ACC112 (cell line): ENCODE results near the gene SPINT2.
"Not testable (repeated sequence)": the region's sequence is repeated elsewhere in the genome, so short reads cannot be mapped to it uniquely, and the experiment has no call there.

Experiments used
- H2AFZ ChIP-seq: fragments of 200-600 bp; sonication (generic); one replicate; pipeline ENCODE4 v1.6.0; 2017; ENCODE audit warnings: antibody characterized with exemption, low read length; ENCODE audit not compliant: unreplicated experiment
- H3K27ac ChIP-seq: fragments of 200-600 bp; sonication (generic); 2 replicates; pipeline ENCODE4 v1.5.1; 2014; ENCODE audit warnings: low read depth, mild to moderate bottlenecking, antibody characterized with exemption, low read length, moderate library complexity
- H3K27me3 ChIP-seq: fragments of 200-600 bp; sonication (generic); 2 replicates; pipeline ENCODE4 v1.6.1; 2014; ENCODE audit warnings: mild to moderate bottlenecking, antibody characterized with exemption, low read length, moderate library complexity, mixed read lengths; ENCODE audit not compliant: insufficient read depth
- H3K36me3 ChIP-seq: fragments of 200-600 bp; sonication (generic); 2 replicates; pipeline ENCODE4 v1.6.1; 2016; ENCODE audit warnings: mild to moderate bottlenecking, antibody characterized with exemption, low read length, moderate library complexity, mixed read lengths; ENCODE audit not compliant: insufficient read depth
- H3K4me1 ChIP-seq: fragments of 200-600 bp; sonication (generic); one replicate; pipeline ENCODE4 v1.6.1; 2016; ENCODE audit warnings: low read length, mixed read lengths; ENCODE audit not compliant: insufficient read depth, unreplicated experiment, control insufficient read depth
- H3K4me3 ChIP-seq: fragments of 200-600 bp; sonication (generic); 2 replicates; pipeline ENCODE4 v1.5.1; 2014; ENCODE audit warnings: mild to moderate bottlenecking, low read depth, low read length
- H3K79me2 ChIP-seq: fragments of 200-600 bp; sonication (generic); one replicate; pipeline ENCODE4 v1.6.0; 2016; ENCODE audit warnings: low read length; ENCODE audit not compliant: control insufficient read depth, unreplicated experiment, insufficient read depth

The SPINT2 gene

GRCh38 chr19:38323291-38323690 lies 58.9 kb downstream of the SPINT2 start:
- no peak overlapping the region for H3K27ac ChIP-seq
- H3K4me3 ChIP-seq: no peak overlapping the region
- no peaks in the 10 kb centered on the region for H3K36me3 ChIP-seq
- no peaks in the 10 kb centered on the region for H3K4me1 ChIP-seq
- no peak overlapping the region for H2AFZ ChIP-seq
- H3K27me3 ChIP-seq: no peaks in the 10 kb centered on the region
- no peaks in the 10 kb centered on the region for H3K79me2 ChIP-seq

- no peaks in the 10 kb centered on the region for H3K36me3 ChIP-seq
- H3K4me3 ChIP-seq: no peak overlapping the region
- H2AFZ ChIP-seq: no peak overlapping the region
- H3K79me2 ChIP-seq: no peaks in the 10 kb centered on the region
- H3K4me1 ChIP-seq: no peaks in the 10 kb centered on the region
- H3K27ac ChIP-seq: no peak overlapping the region
- no peaks in the 10 kb centered on the region for H3K27me3 ChIP-seq
Observed at GRCh38 chr19:38324431-38324830, 60.1 kb downstream of the SPINT2 start.

GRCh38 chr19:38326591-38326990 lies 62.2 kb downstream of the SPINT2 start:
- Histone ChIP-seq H3K4me3 (no peak overlapping the region), H3K27ac (no peak overlapping the region), H3K27me3 (no peaks in the 10 kb centered on the region), H3K4me1 (no peaks in the 10 kb centered on the region), H3K36me3 (no peaks in the 10 kb centered on the region), H2AFZ (no peak overlapping the region), H3K79me2 (no peaks in the 10 kb centered on the region)

- H2AFZ ChIP-seq: no peak overlapping the region
- no peaks in the 10 kb centered on the region for H3K79me2 ChIP-seq
- no peak overlapping the region for H3K4me3 ChIP-seq
- H3K27me3 ChIP-seq: no peaks in the 10 kb centered on the region
- H3K36me3 ChIP-seq: no peaks in the 10 kb centered on the region
- H3K4me1 ChIP-seq: no peaks in the 10 kb centered on the region
- no peak overlapping the region for H3K27ac ChIP-seq
Observed at GRCh38 chr19:38329651-38330050, 65.3 kb downstream of the SPINT2 start.

- H3K4me1 ChIP-seq: no peaks in the 10 kb centered on the region
- H2AFZ ChIP-seq: no peak overlapping the region
- H3K27ac ChIP-seq: no peak overlapping the region
- no peaks in the 10 kb centered on the region for H3K27me3 ChIP-seq
- H3K79me2 ChIP-seq: no peaks in the 10 kb centered on the region
- H3K4me3 ChIP-seq: no peak overlapping the region
- H3K36me3 ChIP-seq: no peaks in the 10 kb centered on the region
Observed at GRCh38 chr19:38331728-38332127, 67.4 kb downstream of the SPINT2 start.

- no peak overlapping the region for H2AFZ ChIP-seq
- H3K79me2 ChIP-seq: no peaks in the 10 kb centered on the region
- H3K4me1 ChIP-seq: no peaks in the 10 kb centered on the region
- H3K36me3 ChIP-seq: no peaks in the 10 kb centered on the region
- H3K27ac ChIP-seq: no peak overlapping the region
- no peaks in the 10 kb centered on the region for H3K27me3 ChIP-seq
- no peak overlapping the region for H3K4me3 ChIP-seq
Observed at GRCh38 chr19:38333245-38333644, 68.9 kb downstream of the SPINT2 start.

GRCh38 chr19:38335949-38336637 lies 71.7 kb downstream of the SPINT2 start:
- no peaks in the 10 kb centered on the region for H3K79me2 ChIP-seq
- H3K4me1 ChIP-seq: no peaks in the 10 kb centered on the region
- peak overlapping the region; percentile 94 for H2AFZ ChIP-seq
- no peaks in the 10 kb centered on the region for H3K36me3 ChIP-seq
- peak overlapping the region; percentile 91 for H3K4me3 ChIP-seq
- no peaks in the 10 kb centered on the region for H3K27me3 ChIP-seq
- peak overlapping the region; percentile 33; the same call in 1 of the 2 replicates for H3K27ac ChIP-seq

- Histone ChIP-seq H3K4me3 (peak overlapping the region; percentile 91), H2AFZ (peak overlapping the region; percentile 61), H3K4me1 (no peaks in the 10 kb centered on the region), H3K36me3 (no peaks in the 10 kb centered on the region), H3K27me3 (no peaks in the 10 kb centered on the region), H3K27ac (peak overlapping the region; percentile 21; the same call in 1 of the 2 replicates), H3K79me2 (no peaks in the 10 kb centered on the region)
Observed at GRCh38 chr19:38336638-38337359, 72.4 kb downstream of the SPINT2 start.

- Histone ChIP-seq H2AFZ (no peak overlapping the region), H3K27ac (no peak overlapping the region), H3K79me2 (no peaks in the 10 kb centered on the region), H3K4me3 (peak overlapping the region; percentile 36; the same call in 1 of the 2 replicates), H3K4me1 (no peaks in the 10 kb centered on the region), H3K36me3 (no peaks in the 10 kb centered on the region), H3K27me3 (no peaks in the 10 kb centered on the region)
Observed at GRCh38 chr19:38337360-38337653, 72.9 kb downstream of the SPINT2 start.

- not testable (repeated sequence) for H2AFZ ChIP-seq, H3K36me3 ChIP-seq, H3K27ac ChIP-seq, H3K27me3 ChIP-seq, H3K79me2 ChIP-seq, H3K4me1 ChIP-seq, H3K4me3 ChIP-seq
Observed at GRCh38 chr19:38339011-38339410, 74.6 kb downstream of the SPINT2 start.

GRCh38 chr19:38340927-38341326 lies 76.6 kb downstream of the SPINT2 start:
- no peak overlapping the region for H2AFZ ChIP-seq
- H3K27me3 ChIP-seq: no peaks in the 10 kb centered on the region
- H3K27ac ChIP-seq: no peak overlapping the region
- no peaks in the 10 kb centered on the region for H3K4me1 ChIP-seq
- H3K36me3 ChIP-seq: no peaks in the 10 kb centered on the region
- no peak overlapping the region for H3K4me3 ChIP-seq
- no peaks in the 10 kb centered on the region for H3K79me2 ChIP-seq
